Parathyroid adenoma (tissue), 2 donors: ENCODE data around the gene SUDS3.

Source experiments
- H2AFZ ChIP-seq: fragments of 300-600 bp; sonication (generic); one replicate; pipeline ENCODE4 v1.7.0; 2017; ENCODE audit warnings: antibody characterized with exemption, mild to moderate bottlenecking
- H3K27ac ChIP-seq: fragments of 300-600 bp; sonication (generic); one replicate; pipeline ENCODE4 v1.7.0; 2017
- H3K27me3 ChIP-seq: fragments of 300-600 bp; sonication (generic); one replicate; pipeline ENCODE4 v1.7.0; 2017; ENCODE audit warnings: low read length; ENCODE audit not compliant: control insufficient read depth, insufficient read depth
- H3K36me3 ChIP-seq: fragments of 300-600 bp; sonication (generic); one replicate; pipeline ENCODE4 v1.7.0; 2017; ENCODE audit warnings: low read length; ENCODE audit not compliant: control insufficient read depth, insufficient read depth
- H3K4me1 ChIP-seq: fragments of 300-600 bp; sonication (generic); one replicate; pipeline ENCODE4 v1.7.0; 2017; ENCODE audit warnings: control low read depth
- H3K4me2 ChIP-seq: fragments of 300-600 bp; sonication (generic); one replicate; pipeline ENCODE4 v1.7.0; 2017; ENCODE audit warnings: low read length
- H3K4me3 ChIP-seq: fragments of 300-600 bp; sonication (generic); one replicate; pipeline ENCODE4 v1.7.0; 2017; ENCODE audit warnings: low read depth, low read length
- H3K79me2 ChIP-seq: fragments of 300-600 bp; sonication (generic); one replicate; pipeline ENCODE4 v1.7.0; 2017; ENCODE audit warnings: control low read depth
- H3K9ac ChIP-seq: fragments of 300-600 bp; sonication (generic); one replicate; pipeline ENCODE4 v1.7.0; 2017; ENCODE audit warnings: mild to moderate bottlenecking
- H3K9me3 ChIP-seq: fragments of 300-600 bp; sonication (generic); one replicate; pipeline ENCODE4 v1.7.0; 2017; ENCODE audit warnings: low read length; ENCODE audit not compliant: control insufficient read depth
- TF ChIP-seq, protein P1 (sequence below): fragments of 300-600 bp; sonication (generic); IDR thresholded peaks from one replicate; pipeline ENCODE4 v1.7.0; 2017; ENCODE audit warnings: antibody characterized with exemption, mild to moderate bottlenecking
- donor health status: primary hyperparathyroidism.

SUDS3 gene

DNA sequence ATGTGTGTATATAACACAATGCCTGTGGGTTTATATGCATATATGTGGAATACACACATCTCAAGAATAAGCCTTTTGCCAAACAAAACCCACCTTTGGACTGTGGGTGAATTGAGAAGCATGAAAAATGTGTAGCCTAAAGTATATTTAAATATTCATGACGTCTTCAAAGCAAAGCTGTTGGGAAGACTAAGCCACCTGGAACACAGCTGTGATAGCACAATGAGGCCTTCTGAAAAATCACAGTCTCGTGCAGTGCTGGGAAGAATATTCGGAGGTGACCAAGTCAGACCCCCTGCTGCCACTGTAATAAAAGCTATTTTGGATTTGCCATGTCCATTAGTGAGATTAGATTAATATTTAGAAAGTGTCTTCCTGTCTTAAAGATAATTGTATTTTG lies 51.5 kb downstream of the SUDS3 start:
- Histone ChIP-seq H3K9ac (no peak overlapping the region), H3K79me2 (no peaks in the 10 kb centered on the region), H3K36me3 (no peaks in the 10 kb centered on the region), H3K4me1 (no peaks in the 10 kb centered on the region), H3K4me3 (no peak overlapping the region), H3K4me2 (no peak overlapping the region), H3K27me3 (no peaks in the 10 kb centered on the region), H3K27ac (no peak overlapping the region), H2AFZ (no peak overlapping the region), H3K9me3 (no peaks in the 10 kb centered on the region)
- TF ChIP-seq, protein P1, sequence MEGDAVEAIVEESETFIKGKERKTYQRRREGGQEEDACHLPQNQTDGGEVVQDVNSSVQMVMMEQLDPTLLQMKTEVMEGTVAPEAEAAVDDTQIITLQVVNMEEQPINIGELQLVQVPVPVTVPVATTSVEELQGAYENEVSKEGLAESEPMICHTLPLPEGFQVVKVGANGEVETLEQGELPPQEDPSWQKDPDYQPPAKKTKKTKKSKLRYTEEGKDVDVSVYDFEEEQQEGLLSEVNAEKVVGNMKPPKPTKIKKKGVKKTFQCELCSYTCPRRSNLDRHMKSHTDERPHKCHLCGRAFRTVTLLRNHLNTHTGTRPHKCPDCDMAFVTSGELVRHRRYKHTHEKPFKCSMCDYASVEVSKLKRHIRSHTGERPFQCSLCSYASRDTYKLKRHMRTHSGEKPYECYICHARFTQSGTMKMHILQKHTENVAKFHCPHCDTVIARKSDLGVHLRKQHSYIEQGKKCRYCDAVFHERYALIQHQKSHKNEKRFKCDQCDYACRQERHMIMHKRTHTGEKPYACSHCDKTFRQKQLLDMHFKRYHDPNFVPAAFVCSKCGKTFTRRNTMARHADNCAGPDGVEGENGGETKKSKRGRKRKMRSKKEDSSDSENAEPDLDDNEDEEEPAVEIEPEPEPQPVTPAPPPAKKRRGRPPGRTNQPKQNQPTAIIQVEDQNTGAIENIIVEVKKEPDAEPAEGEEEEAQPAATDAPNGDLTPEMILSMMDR: no peak

DNA sequence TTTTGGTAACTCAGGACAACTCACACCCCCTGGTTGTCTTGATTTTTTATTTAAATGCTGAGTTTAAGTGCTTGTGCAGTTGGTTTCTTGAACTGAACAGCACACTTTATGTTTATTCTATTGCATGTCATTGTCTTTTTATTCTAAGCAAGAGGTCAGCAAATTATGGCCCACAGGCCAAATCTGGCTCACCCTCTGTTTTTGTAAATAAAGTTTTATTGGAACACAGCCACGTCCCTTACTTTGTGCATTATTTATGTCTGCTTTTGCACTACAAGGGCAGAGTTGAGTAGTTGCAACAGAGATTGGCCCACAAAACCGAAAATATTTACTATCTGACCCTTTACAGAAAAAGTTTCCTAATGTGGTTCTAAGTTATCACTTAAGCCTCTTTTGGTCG lies 52.3 kb downstream of the SUDS3 start:
- Histone ChIP-seq H3K4me1 (no peaks in the 10 kb centered on the region), H3K79me2 (no peaks in the 10 kb centered on the region), H3K27me3 (no peaks in the 10 kb centered on the region), H3K9me3 (no peaks in the 10 kb centered on the region), H3K9ac (no peak overlapping the region), H2AFZ (no peak overlapping the region), H3K27ac (no peak overlapping the region), H3K4me3 (no peak overlapping the region), H3K4me2 (no peak overlapping the region), H3K36me3 (no peaks in the 10 kb centered on the region)
- TF ChIP-seq, protein P1: no peak

DNA sequence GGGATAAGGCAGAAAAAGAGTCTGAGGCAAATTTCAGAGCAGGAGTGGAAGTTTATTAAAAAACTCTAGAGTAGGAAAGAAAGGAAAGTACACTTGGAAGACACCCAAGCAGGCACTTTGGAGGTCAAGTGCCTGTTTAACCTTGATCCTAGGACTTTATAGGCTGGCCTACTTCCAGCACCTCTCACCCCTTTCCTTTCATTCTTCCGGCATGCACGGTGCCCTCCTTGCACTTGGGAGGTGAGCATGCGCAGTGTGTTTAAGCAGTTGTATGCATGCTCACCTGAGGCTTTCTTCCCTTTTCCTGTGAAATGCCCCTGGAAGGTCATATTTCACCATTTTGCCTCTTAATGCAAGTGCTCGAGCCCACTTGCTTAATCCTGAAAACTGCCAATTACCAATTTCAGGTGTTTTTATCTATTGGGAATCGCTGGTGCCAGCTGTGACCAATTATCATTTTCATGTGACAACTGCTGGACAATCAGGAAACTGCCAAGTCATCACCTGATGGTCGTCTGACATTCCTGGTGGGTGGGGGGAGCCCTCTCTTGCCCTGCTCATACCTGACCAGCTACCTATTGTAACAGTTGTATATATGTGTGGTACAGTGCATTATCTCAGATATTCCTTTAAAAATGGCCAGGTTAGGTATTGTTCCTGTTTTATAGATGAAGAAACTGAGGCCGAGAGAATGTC lies 53.5 kb downstream of the SUDS3 start:
- Histone ChIP-seq H3K27ac (no peak overlapping the region), H3K4me3 (no peak overlapping the region), H3K9ac (no peak overlapping the region), H3K4me2 (no peak overlapping the region), H3K36me3 (no peaks in the 10 kb centered on the region), H2AFZ (no peak overlapping the region), H3K4me1 (no peaks in the 10 kb centered on the region), H3K9me3 (no peaks in the 10 kb centered on the region), H3K79me2 (no peaks in the 10 kb centered on the region), H3K27me3 (no peaks in the 10 kb centered on the region)
- TF ChIP-seq, protein P1: no peak

DNA sequence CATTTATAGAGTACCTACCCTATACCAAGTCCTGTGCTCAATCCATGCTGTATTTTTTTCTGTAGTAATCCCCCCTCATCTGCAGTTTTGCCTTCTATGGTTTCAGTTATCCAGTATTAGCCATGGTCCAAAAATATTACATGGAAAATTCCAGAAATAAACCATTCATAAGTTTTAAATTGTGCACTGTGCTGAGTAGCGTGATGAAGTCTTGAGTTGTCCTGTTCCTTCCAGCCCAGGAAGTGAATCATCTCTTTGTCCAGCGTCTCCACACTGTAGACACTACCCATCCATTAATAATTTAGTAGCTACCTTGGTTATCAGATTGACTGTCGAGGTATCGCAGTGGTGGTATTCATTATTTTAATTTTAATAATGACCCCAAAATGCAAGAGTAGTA lies 54.2 kb downstream of the SUDS3 start:
- Histone ChIP-seq H3K4me1 (no peaks in the 10 kb centered on the region), H3K79me2 (no peaks in the 10 kb centered on the region), H3K9ac (no peak overlapping the region), H3K27me3 (no peaks in the 10 kb centered on the region), H3K4me3 (no peak overlapping the region), H3K4me2 (no peak overlapping the region), H3K36me3 (no peaks in the 10 kb centered on the region), H3K27ac (no peak overlapping the region), H3K9me3 (no peaks in the 10 kb centered on the region), H2AFZ (no peak overlapping the region)
- TF ChIP-seq, protein P1: no peak
